Uterus (tissue), 2 donors: ENCODE data around the gene SCNN1B.

Source experiments
- POLR2A ChIP-seq, 2 donors: fragments of 450-650 bp; IDR thresholded peaks; one replicate each; pipeline ENCODE4 v1.6.1; 2016; ENCODE audit warnings: antibody characterized with exemption in 2 of 2, mild to moderate bottlenecking in 1 of 2, moderate library complexity in 1 of 2
- TF ChIP-seq, protein P1 (sequence below), 4 experiments: fragments of 200-600 bp in 2 of 4; fragments of 450-650 bp in 2 of 4; sonication (generic) in 2 of 4; IDR thresholded peaks; one replicate each; pipeline ENCODE4 v1.5.1; 2016 to 2019; ENCODE audit warnings: antibody characterized with exemption in 4 of 4, mild to moderate bottlenecking in 2 of 4, moderate library complexity in 1 of 4

DNA sequence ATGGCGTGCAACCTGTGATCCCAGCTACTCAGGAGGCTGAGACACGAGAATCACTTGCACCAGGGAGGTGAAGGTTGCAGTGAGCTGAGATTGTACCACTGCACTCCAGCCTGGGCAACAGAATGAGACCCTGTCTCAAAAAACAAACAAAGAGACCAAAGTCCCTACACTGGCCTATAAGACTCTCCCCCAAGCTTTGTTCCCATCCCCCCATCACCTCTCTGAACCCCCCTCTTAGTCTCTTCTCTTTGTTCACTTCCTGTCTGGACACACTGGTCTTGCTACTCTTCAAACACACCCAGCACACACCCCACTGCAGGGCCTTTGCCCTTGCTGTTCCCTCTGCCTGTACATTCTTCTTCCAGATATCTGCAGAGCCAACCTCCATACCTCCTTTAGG is 7.8 kb upstream of the SCNN1B start:
- TF ChIP-seq, protein P1, sequence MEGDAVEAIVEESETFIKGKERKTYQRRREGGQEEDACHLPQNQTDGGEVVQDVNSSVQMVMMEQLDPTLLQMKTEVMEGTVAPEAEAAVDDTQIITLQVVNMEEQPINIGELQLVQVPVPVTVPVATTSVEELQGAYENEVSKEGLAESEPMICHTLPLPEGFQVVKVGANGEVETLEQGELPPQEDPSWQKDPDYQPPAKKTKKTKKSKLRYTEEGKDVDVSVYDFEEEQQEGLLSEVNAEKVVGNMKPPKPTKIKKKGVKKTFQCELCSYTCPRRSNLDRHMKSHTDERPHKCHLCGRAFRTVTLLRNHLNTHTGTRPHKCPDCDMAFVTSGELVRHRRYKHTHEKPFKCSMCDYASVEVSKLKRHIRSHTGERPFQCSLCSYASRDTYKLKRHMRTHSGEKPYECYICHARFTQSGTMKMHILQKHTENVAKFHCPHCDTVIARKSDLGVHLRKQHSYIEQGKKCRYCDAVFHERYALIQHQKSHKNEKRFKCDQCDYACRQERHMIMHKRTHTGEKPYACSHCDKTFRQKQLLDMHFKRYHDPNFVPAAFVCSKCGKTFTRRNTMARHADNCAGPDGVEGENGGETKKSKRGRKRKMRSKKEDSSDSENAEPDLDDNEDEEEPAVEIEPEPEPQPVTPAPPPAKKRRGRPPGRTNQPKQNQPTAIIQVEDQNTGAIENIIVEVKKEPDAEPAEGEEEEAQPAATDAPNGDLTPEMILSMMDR (IDR thresholded peaks at IDR 0.05) = no peak
- no peak for TF ChIP-seq POLR2A (IDR thresholded peaks at IDR 0.05)
